Panc1 (cell line): Measurements from ENCODE around the gene LSM2. TPM values are rescaled to one million over a fixed set of nuclear protein-coding genes. Genes with fewer than 3 reads are reported as not detected.

Experiments
- ATAC-seq: fragments of 200-7000 bp; cut with Tn5 transposase; 2 replicates; pipeline ENCODE4 v1.9.1; 2020; ENCODE audit warnings: mild to moderate bottlenecking, moderate library complexity
- BruUV-seq: library from RNA; stranded (reverse); fragments of 400-500 nt; replicated peaks from 2 replicates; lab custom pipeline; 2021; lab: Mats Ljungman, UMichigan
- CTCF ChIA-PET: fragments of 300-600 bp; sonication (Branson Sonifier 250); formaldehyde crosslinking; loops from one replicate; lab custom pipeline; 2022; ENCODE audit warnings: antibody characterized with exemption; lab: Charles Lee
- POLR2A ChIA-PET: fragments of 300-600 bp; sonication (Branson Sonifier 250); formaldehyde crosslinking; loops from one replicate; lab custom pipeline; 2022; ENCODE audit warnings: antibody characterized with exemption; lab: Charles Lee
- DNase-seq: peaks from one replicate; pipeline ENCODE4 v3.0.0-alpha.2; 2010; ENCODE audit warnings: low read depth, low spot score
- H3K27ac ChIP-seq: 2 replicates; pipeline ENCODE4 v1.5.1; 2011; ENCODE audit warnings: mild to moderate bottlenecking, low read length, inconsistent platforms
- H3K27me3 ChIP-seq: fragments of 200-500 bp; sonication (Bioruptor generic); 2 replicates; pipeline ENCODE4 v1.6.0; 2014; ENCODE audit warnings: low read length, inconsistent platforms; ENCODE audit not compliant: control insufficient read depth, insufficient read depth
- H3K36me3 ChIP-seq: fragments of 200-500 bp; sonication (Bioruptor generic); 2 replicates; pipeline ENCODE4 v1.5.1; 2014; ENCODE audit warnings: inconsistent platforms, mild to moderate bottlenecking, low read length, moderate library complexity; ENCODE audit not compliant: control insufficient read depth, insufficient read depth
- H3K4me1 ChIP-seq: 2 replicates; pipeline ENCODE4 v1.5.1; 2011; ENCODE audit warnings: inconsistent platforms, mild to moderate bottlenecking, low read length, moderate library complexity; ENCODE audit not compliant: control insufficient read depth, insufficient read depth
- H3K4me3 ChIP-seq, 2 experiments: 2 replicates each; pipeline ENCODE4 v1.5.1; 2011 to 2012; ENCODE audit warnings: low read depth in 2 of 2, low read length in 2 of 2, mild to moderate bottlenecking in 2 of 2, inconsistent platforms in 1 of 2, moderate library complexity in 1 of 2
- H3K9me3 ChIP-seq: fragments of 200-500 bp; sonication (Bioruptor generic); 2 replicates; pipeline ENCODE4 v1.5.1; 2014; ENCODE audit warnings: low read depth, mild to moderate bottlenecking, inconsistent platforms, low read length, moderate library complexity; ENCODE audit not compliant: control insufficient read depth, insufficient read depth
- POLR2AphosphoS5 ChIP-seq: IDR thresholded peaks from 2 replicates; pipeline ENCODE4 v1.6.1; 2012; ENCODE audit warnings: mild to moderate bottlenecking, low read depth, low read length, moderate library complexity
- REST ChIP-seq, 2 experiments: IDR thresholded peaks; 2 replicates each; pipeline ENCODE4 v1.6.1; 2011 to 2012; ENCODE audit warnings: low read depth in 2 of 2, control low read depth in 1 of 2, low read length in 1 of 2, mild to moderate bottlenecking in 1 of 2, moderate library complexity in 1 of 2; ENCODE audit not compliant: insufficient read depth in 1 of 2
- SIN3A ChIP-seq: IDR thresholded peaks from 2 replicates; pipeline ENCODE4 v1.6.1; 2012; ENCODE audit warnings: low read depth, mild to moderate bottlenecking, low read length, moderate library complexity, borderline replicate concordance; ENCODE audit not compliant: insufficient read depth
- TCF7L2 ChIP-seq: IDR thresholded peaks from 2 replicates; pipeline ENCODE4 v1.6.1; 2011; ENCODE audit warnings: mild to moderate bottlenecking, low read depth, low read length, inconsistent platforms
- in situ Hi-C: cut with HindIII; loops from 2 replicates; pipeline ENCODE4 v1.10.0; 2016; ENCODE audit warnings: low sequenced_read_pairs, low pct_unique_long_range_greater_than_20kb
- intact Hi-C: fragments of 100-400 bp; cut with micrococcal nuclease; formaldehyde crosslinking; loops from one replicate; pipeline ENCODE4 v1.10.0; 2022; ENCODE audit not compliant: unreplicated experiment
- total RNA-seq: library from RNA; stranded (reverse); gene quantifications from one replicate; pipeline ENCODE4 v1.2.1, GENCODE V29; 2021; ENCODE audit not compliant: unreplicated experiment
- TF ChIP-seq, protein P1 (sequence below): fragments of 450-650 bp; IDR thresholded peaks from 2 replicates; pipeline ENCODE4 v1.5.1; 2017; ENCODE audit warnings: mild to moderate bottlenecking

Gene LSM2
- total RNA-seq, 1 experiment from 2014 or later = 89.7 TPM

DNA sequence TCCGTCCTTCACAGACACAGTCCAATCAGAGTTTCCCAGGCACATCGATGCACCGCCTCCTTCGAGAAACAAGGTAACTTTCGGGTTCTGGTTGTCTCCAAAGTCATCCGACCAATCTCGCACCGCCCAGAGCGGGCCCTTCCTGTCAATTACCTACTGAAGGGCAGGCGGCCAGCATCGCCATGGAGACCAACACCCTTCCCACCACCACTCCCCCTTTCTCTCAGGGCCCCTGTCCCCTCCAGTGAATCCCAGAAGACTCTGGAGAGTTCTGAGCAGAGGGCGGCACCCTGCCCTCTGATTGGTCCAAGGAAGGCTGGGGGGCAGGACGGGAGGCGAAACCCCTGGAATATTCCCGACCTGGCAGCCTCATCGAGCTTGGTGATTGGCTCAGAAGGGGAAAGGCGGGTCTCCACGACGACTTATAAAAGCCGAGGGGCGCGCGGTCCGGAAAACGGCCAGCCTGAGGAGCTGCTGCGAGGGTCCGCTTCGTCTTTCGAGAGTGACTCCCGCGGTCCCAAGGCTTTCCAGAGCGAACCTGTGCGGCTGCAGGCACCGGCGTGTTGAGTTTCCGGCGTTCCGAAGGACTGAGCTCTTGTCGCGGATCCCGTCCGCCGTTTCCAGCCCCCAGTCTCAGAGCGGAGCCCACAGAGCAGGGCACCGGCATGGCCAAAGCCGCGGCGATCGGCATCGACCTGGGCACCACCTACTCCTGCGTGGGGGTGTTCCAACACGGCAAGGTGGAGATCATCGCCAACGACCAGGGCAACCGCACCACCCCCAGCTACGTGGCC, 20.7 kb upstream of the LSM2 start, which contains the start of gene HSPA1B:
Gene HSPA1B (plus strand): TSS at position 453 of the 794 bp plus-strand sequence. CDS start 213 bp downstream, at position 666.
- Histone ChIP-seq H3K9me3 (no peaks in the 10 kb centered on the region), H3K4me1 (peaks cover 31% of the 10 kb centered on the region), H3K27ac (peak within 1 kb of the TSS; percentile 100), H3K4me3 (peak within 1 kb of the TSS; percentile 55 to 72), H3K36me3 (no peaks in the 10 kb centered on the region; the same call in 1 of the 2 replicates), H3K27me3 (no peaks in the 10 kb centered on the region)
- intact Hi-C loops = loop anchor here (10.0 kb wide), 1 partner anchor 53 kb away; the partner anchor contains the start of gene VWA7
- ATAC-seq (peak; percentile 92), DNase-seq (peak; percentile 98)
- peak; percentile 83 for TF ChIP-seq SIN3A
- TF ChIP-seq POLR2AphosphoS5 = peak; percentile 100
- TF ChIP-seq TCF7L2 = 0 out of 2 replicates have a peak, but pooled peaks have one; percentile 37
- TF ChIP-seq, protein P1, sequence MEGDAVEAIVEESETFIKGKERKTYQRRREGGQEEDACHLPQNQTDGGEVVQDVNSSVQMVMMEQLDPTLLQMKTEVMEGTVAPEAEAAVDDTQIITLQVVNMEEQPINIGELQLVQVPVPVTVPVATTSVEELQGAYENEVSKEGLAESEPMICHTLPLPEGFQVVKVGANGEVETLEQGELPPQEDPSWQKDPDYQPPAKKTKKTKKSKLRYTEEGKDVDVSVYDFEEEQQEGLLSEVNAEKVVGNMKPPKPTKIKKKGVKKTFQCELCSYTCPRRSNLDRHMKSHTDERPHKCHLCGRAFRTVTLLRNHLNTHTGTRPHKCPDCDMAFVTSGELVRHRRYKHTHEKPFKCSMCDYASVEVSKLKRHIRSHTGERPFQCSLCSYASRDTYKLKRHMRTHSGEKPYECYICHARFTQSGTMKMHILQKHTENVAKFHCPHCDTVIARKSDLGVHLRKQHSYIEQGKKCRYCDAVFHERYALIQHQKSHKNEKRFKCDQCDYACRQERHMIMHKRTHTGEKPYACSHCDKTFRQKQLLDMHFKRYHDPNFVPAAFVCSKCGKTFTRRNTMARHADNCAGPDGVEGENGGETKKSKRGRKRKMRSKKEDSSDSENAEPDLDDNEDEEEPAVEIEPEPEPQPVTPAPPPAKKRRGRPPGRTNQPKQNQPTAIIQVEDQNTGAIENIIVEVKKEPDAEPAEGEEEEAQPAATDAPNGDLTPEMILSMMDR = no peak
- no TSS peak for BruUV-seq
- ChIA-PET CTCF (interaction anchor here (0.6 kb wide), 1 partner anchor 60 kb away, joined by 3 read pairs; no protein-coding TSS in a partner anchor), POLR2A (interaction anchor here (0.6 to 1.2 kb wide), 9 partner anchors 12 to 1082 kb away, joined by 3 to 8 read pairs (median 3); partner anchors contain the start of genes C6orf47, HSPA1A, HSPA1L and LSM2)
- in situ Hi-C loops = no loop called here

DNA sequence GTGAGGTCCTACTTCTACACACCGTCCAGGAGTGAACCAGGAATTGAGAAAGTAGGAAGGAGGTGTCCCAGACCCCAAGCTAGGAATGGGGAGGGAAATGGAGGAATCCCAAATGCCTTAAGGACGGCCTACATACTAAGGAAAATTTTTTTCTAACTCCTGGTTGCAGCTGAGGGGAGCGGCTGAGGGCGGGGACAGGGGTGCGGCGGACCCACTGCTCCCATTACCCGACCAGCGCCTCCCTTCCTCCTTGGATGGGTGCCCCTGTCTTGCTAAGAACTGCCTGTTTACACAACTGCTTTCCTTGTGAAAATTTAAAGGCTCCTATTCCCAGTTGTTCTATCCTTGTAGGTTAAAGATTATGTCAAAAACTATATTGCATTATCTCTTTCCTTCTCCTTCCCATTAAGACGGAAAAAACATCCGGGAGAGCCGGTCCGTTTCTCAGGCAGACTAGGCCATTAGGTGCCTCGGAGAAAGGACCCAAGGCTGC, 20.1 kb upstream of the LSM2 start:
- no TSS peak for BruUV-seq
- Histone ChIP-seq H3K4me1 (peaks cover 29% of the 10 kb centered on the region), H3K36me3 (no peaks in the 10 kb centered on the region; the same call in 1 of the 2 replicates), H3K4me3 (peak overlapping the region; percentile 55 to 65), H3K27ac (peak overlapping the region; percentile 100), H3K27me3 (no peaks in the 10 kb centered on the region), H3K9me3 (no peaks in the 10 kb centered on the region)
- DNase-seq = no peak
- in situ Hi-C loops (no loop called here), intact Hi-C loops (loop anchor here (10.0 kb wide), 1 partner anchor 52 kb away; the partner anchor contains the start of gene VWA7)
- POLR2A ChIA-PET = interaction anchor here (0.6 to 1.2 kb wide), 11 partner anchors 12 to 1151 kb away, joined by 3 to 8 read pairs (median 5); partner anchors contain the start of genes C6orf47, HSPA1A, HSPA1L and LSM2
- ATAC-seq = peak; percentile 61
- peak; percentile 33; the same call in 1 of the 2 replicates for TF ChIP-seq POLR2AphosphoS5
- 0 out of 2 replicates have a peak, but pooled peaks have one; percentile 32 for TF ChIP-seq SIN3A
- TF ChIP-seq, protein P1 = no peak
- no peak for TF ChIP-seq REST (IDR thresholded peaks at IDR 0.05; ENCODE audit: insufficient read depth in 1 of 2, low read depth in 2 of 2, low read length in 1 of 2)
- no peak for TF ChIP-seq TCF7L2
- CTCF ChIA-PET = no interaction called here
